Uterus (tissue), 2 donors: ENCODE data around the gene ADAMTS4.

Experiments used
- POLR2A ChIP-seq, 2 donors: fragments of 450-650 bp; IDR thresholded peaks; one replicate each; pipeline ENCODE4 v1.6.1; 2016; ENCODE audit warnings: antibody characterized with exemption in 2 of 2, mild to moderate bottlenecking in 1 of 2, moderate library complexity in 1 of 2
- TF ChIP-seq, protein P1 (sequence below), 4 experiments: fragments of 200-600 bp in 2 of 4; fragments of 450-650 bp in 2 of 4; sonication (generic) in 2 of 4; IDR thresholded peaks; one replicate each; pipeline ENCODE4 v1.5.1; 2016 to 2019; ENCODE audit warnings: antibody characterized with exemption in 4 of 4, mild to moderate bottlenecking in 2 of 4, moderate library complexity in 1 of 4

DNA sequence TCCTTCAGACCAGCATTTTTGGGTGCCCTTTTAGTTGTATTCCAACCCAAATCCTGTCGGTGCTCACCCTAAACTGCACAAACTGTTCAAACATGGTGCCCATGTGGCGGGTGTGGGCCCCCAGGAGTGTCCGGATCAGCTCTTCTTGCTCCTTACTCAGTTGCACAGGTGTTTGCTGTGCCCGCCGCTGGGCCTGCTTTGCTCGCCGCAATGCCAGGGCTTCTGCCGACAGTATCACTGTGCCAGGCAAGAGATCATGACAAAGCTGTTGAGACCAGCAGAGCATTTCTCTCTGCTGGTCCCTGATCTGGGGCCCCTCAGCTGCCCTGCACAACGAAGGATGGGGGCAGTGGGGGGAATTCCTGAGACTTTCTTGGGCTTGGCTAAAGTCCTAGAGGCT, 34.2 kb upstream of the ADAMTS4 start:
- TF ChIP-seq, protein P1, sequence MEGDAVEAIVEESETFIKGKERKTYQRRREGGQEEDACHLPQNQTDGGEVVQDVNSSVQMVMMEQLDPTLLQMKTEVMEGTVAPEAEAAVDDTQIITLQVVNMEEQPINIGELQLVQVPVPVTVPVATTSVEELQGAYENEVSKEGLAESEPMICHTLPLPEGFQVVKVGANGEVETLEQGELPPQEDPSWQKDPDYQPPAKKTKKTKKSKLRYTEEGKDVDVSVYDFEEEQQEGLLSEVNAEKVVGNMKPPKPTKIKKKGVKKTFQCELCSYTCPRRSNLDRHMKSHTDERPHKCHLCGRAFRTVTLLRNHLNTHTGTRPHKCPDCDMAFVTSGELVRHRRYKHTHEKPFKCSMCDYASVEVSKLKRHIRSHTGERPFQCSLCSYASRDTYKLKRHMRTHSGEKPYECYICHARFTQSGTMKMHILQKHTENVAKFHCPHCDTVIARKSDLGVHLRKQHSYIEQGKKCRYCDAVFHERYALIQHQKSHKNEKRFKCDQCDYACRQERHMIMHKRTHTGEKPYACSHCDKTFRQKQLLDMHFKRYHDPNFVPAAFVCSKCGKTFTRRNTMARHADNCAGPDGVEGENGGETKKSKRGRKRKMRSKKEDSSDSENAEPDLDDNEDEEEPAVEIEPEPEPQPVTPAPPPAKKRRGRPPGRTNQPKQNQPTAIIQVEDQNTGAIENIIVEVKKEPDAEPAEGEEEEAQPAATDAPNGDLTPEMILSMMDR (IDR thresholded peaks at IDR 0.05): no peak
- no peak for TF ChIP-seq POLR2A (IDR thresholded peaks at IDR 0.05)
